WTC11 (cell line): ENCODE results near the gene FGF21.

ENCODE experiments used
- ATF6 ChIP-seq: sonication (generic); formaldehyde crosslinking; IDR thresholded peaks from 2 replicates; pipeline ENCODE4 v1.8.1; 2023; ENCODE audit warnings: mild to moderate bottlenecking, missing genetic modification reagents
- CTCF ChIP-seq: fragments of 200-600 bp; IDR thresholded peaks from 2 replicates; pipeline ENCODE4 v1.8.0; 2022; ENCODE audit warnings: antibody characterized with exemption
- FOXK1 ChIP-seq: sonication (generic); formaldehyde crosslinking; IDR thresholded peaks from 2 replicates; pipeline ENCODE4 v1.8.0; 2022; ENCODE audit warnings: mild to moderate bottlenecking, moderate library complexity, missing genetic modification reagents
- NR1H2 ChIP-seq: sonication (generic); formaldehyde crosslinking; IDR thresholded peaks from 2 replicates; pipeline ENCODE4 v1.9.0; 2021; ENCODE audit warnings: mild to moderate bottlenecking, moderate library complexity, missing genetic modification reagents
- ZNF423 ChIP-seq: fragments of 250-450 bp; sonication (Bioruptor Pico); IDR thresholded peaks from 2 replicates; pipeline ENCODE4 v2.1.2; 2022; ENCODE audit warnings: mild to moderate bottlenecking, moderate library complexity

GRCh38 chr19:48714759-48715675 lies 40.3 kb upstream of the FGF21 start:
- no peak for TF ChIP-seq CTCF
- no peak for TF ChIP-seq ATF6
- TF ChIP-seq FOXK1 (CRISPR knock-in tag) = no peak
- TF ChIP-seq ZNF423 (CRISPR knock-in tag) = no peak
- TF ChIP-seq NR1H2 (CRISPR knock-in tag) = no peak
